Fibroblast of lung (primary cell): ENCODE measurements around the gene GGCX.

Experiments used
- CTCF ChIP-seq, 2 donors: IDR thresholded peaks in 1 of 2; conservative IDR thresholded peaks in 1 of 2; 1 replicate in 1 of 2; 2 replicates in 1 of 2; pipeline ENCODE4 v1.5.1; 2011 to 2012; ENCODE audit warnings: low read length in 2 of 2, control low read depth in 1 of 2, inconsistent platforms in 1 of 2, low read depth in 1 of 2, mild to moderate bottlenecking in 1 of 2
- EZH2 ChIP-seq: IDR thresholded peaks from 2 replicates; pipeline ENCODE4 v1.5.1; 2012; ENCODE audit warnings: low read length, control low read depth, mild to moderate bottlenecking; ENCODE audit errors: missing control alignments

- TF ChIP-seq CTCF (conservative IDR thresholded peaks at IDR 0.05 in 1 of 2, IDR thresholded peaks at IDR 0.05 in 1 of 2; ENCODE audit: low read depth in 1 of 2, low read length in 2 of 2), result peak; percentile 65 to 75
- no peak for TF ChIP-seq EZH2
These were observed 22.6 kb downstream of the GGCX start, which contains the start of gene MAT2A for GRCh38 chr2:85538507-85539360.
